HCT116 (cell line): ENCODE data around the gene TRIP10.

Source experiments
- CTCF ChIP-seq, 3 experiments: fragments of 200-600 bp in 1 of 3; sonication (generic) in 1 of 3; IDR thresholded peaks in 2 of 3; conservative IDR thresholded peaks in 1 of 3; 2 replicates each; pipeline ENCODE4 v1.5.1; 2012 to 2017; ENCODE audit warnings: low read depth in 2 of 3, low read length in 2 of 3, antibody characterized with exemption in 1 of 3, borderline replicate concordance in 1 of 3, control low read depth in 1 of 3, mild to moderate bottlenecking in 1 of 3, mixed read lengths in 1 of 3, mixed run types in 1 of 3, moderate library complexity in 1 of 3; ENCODE audit not compliant: insufficient read depth in 1 of 3
- EGR1 ChIP-seq: IDR thresholded peaks from 2 replicates; pipeline ENCODE4 v1.6.1; 2012; ENCODE audit warnings: low read depth
- EZH2phosphoT487 ChIP-seq: fragments of 200-600 bp; IDR thresholded peaks from 2 replicates; pipeline ENCODE4 v1.6.1; 2018; ENCODE audit warnings: antibody characterized with exemption, borderline replicate concordance
- ZNF274 ChIP-seq: fragments of 200-500 bp; sonication (Bioruptor generic); IDR thresholded peaks from 2 replicates; pipeline ENCODE4 v1.6.1; 2014; ENCODE audit warnings: mild to moderate bottlenecking, low read depth, low read length, inconsistent platforms

- TF ChIP-seq CTCF (IDR thresholded peaks at IDR 0.05 in 2 of 3, conservative IDR thresholded peaks at IDR 0.05 in 1 of 3; ENCODE audit: borderline replicate concordance in 1 of 3, insufficient read depth in 1 of 3, low read depth in 2 of 3, low read length in 2 of 3), result no peak
- no peak for TF ChIP-seq EGR1
- TF ChIP-seq EZH2phosphoT487, result no peak
- TF ChIP-seq ZNF274, result no peak
These were observed 61.6 kb downstream of the TRIP10 start for GRCh38 chr19:6800991-6801484.
